HG02870 (cell line): ENCODE results near the gene PLCB1.

Source experiments
- ATAC-seq: cut with Tn5 transposase; IDR thresholded peaks from one replicate; pipeline ENCODE4 v1.9.1; 2021; ENCODE audit warnings: mild to moderate bottlenecking, moderate library complexity; ENCODE audit not compliant: unreplicated experiment

PLCB1 gene

DNA sequence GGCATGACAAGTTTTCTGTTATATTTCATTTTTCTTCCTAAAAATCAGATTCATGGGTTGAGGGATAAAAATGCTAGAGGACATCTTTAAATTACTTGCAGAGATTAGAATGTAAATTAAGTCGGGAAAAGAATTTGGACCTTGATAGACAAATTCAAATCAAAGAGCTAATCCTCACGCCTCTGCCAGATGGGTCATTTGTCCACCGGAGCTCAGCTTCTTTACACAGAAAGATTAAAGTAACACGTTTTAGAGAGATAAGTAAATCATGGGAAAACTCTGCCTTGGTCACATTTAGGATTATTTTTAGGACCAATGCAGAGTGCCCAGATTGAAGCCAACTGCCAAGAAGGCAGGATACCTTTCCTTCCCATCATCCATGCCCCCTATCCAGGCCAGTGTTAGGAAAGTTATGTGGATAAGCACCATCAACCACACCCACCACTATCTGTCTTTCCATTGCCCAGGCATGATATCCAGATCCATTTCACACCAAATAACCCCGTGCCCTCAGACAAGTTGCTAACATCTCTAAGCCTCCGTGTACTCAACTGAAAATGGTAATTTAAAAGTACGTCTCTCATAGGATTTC lies 539.4 kb downstream of the PLCB1 start:
- ATAC-seq, result no peak

DNA sequence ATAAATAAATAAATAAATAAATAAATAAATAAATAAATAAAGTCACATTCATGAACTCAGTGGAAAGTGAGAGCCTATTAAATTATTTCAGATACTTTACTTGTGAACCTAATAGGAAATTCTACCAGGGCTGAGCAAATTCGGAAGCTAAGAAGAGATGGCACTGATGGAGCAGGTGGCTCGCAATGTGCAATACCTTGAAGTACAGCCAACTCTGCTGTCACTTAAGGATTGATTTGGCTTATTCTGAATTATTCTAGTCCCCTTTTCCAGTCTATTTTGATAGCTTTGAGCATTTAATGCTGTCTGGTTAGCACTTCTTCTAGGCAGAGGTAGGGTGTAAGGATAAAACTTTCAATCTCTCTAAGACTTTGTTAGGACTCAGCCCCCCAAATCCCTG lies 541.0 kb downstream of the PLCB1 start:
- no peak for ATAC-seq

GRCh38 chr20:8675896-8676295 lies 543.8 kb downstream of the PLCB1 start:
- ATAC-seq, result no peak

DNA sequence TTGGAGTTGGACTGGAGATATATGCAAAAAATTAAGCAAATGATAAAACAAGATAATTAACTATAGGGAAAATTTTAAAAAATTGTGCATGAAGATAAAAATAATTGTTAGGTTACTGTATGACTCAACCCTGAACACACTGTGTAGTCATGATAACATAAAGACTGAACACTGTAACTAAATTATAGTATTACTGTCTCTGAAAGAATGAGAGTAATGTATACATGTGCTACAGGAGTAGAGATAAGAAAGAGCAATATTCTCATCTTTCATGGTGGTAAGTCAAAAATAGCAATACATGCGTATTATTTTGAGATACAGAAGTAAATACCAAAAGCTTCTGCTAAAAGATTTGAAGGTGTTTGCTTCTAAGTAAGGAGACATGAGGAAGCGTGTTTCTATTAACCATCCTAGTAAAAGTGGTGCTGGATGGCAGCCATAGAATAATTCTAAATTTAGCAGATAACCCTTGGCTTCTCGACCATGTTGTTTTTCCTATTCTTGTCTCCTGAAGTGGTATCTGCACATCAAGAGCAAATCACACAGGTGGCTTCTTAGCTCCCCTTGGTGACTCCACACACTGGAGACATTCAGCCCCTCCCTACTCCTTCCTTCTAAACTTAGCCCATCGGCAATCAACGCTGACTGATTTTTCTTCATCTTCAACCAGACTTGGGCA lies 546.2 kb downstream of the PLCB1 start:
- ATAC-seq, result no peak

- ATAC-seq, result no peak
These were observed 557.3 kb downstream of the PLCB1 start for GRCh38 chr20:8689337-8689736.

DNA sequence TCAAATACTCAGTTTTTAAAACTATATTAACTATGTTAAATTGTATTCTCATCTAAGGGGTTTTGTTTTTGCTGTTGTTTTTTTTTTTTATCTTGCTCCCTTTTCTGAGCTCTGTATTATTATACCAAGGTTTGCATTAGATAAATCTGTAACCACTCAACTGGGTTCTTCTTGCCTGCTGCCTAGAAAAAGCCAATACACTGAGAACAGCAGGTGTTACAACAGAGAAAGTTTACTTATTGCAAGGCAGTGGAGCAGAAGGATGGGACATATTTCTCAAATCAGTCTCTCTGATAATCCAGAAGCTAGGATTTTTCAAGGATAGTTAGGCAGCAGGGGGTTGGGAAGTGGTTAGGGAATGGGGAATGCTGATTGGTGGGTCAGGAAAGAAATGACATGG lies 558.0 kb downstream of the PLCB1 start:
- ATAC-seq, result no peak

- no peak for ATAC-seq
These were observed 561.6 kb downstream of the PLCB1 start for GRCh38 chr20:8693709-8694108.

DNA sequence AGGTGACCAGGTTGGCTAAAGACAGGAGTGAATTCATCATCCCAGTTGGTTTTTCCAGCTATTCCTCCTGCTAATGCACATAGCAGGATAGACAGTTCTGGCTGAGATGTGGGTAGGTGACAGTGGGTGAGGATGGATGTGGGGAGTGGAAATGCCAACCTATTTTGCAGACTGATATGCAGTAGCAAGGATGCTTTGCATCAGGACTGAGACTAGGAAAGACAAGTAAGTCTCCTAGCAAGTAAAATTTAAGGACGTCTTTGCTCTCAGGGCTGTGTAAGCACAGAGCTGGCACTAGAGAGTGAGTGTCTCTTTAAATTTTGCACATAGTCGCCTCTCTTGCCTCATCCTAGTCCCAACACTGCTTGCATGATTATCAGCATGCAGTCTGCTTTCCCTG lies 568.7 kb downstream of the PLCB1 start:
- ATAC-seq, result no peak

- no peak for ATAC-seq
These were observed 575.1 kb downstream of the PLCB1 start for GRCh38 chr20:8706961-8707700.

- ATAC-seq, result no peak
These were observed 577.6 kb downstream of the PLCB1 start for GRCh38 chr20:8709627-8710026.

- no peak for ATAC-seq
These were observed 579.4 kb downstream of the PLCB1 start for GRCh38 chr20:8711501-8711900.

DNA sequence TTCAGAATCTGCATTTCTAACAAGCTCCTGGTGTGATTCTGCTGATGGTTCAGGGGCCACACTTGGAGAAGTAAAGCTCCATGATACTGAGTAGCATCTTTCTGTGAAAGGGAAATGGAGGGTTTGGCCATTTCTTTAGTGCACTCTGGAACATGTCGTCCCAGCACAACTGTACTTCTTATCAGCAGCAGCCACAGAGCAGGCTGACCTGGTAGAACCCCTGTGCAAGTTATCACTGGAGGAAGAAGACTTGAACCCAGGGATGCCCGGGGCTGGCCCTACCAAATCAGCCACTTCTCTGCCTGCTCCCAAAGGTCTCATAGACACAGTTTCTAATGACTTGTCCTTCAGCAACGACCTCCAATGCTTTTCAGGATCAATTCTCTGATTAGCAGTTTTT lies 582.1 kb downstream of the PLCB1 start:
- ATAC-seq, result no peak

- ATAC-seq, result no peak
These were observed 586.2 kb downstream of the PLCB1 start for GRCh38 chr20:8718279-8718678.

- no peak for ATAC-seq
These were observed 588.0 kb downstream of the PLCB1 start for GRCh38 chr20:8720089-8720488.

DNA sequence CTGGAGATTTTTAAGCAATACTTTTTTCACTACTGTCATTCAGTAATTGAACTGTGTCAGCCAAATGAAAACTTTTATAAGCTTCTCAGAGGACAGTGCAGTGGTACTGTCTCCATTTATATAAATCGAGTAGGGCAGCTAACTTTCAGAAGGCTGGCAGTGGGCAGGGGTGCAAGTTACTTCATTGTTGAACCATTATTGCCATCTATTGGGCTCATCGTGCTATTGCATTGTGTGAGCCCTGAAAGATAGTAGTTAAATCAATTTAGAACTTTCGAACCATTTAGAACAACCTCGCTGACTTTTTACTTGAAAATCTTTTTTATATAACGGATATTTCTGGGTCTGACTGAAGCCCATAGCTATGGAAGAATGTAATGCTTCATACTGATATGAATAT lies 589.0 kb downstream of the PLCB1 start:
- no peak for ATAC-seq

DNA sequence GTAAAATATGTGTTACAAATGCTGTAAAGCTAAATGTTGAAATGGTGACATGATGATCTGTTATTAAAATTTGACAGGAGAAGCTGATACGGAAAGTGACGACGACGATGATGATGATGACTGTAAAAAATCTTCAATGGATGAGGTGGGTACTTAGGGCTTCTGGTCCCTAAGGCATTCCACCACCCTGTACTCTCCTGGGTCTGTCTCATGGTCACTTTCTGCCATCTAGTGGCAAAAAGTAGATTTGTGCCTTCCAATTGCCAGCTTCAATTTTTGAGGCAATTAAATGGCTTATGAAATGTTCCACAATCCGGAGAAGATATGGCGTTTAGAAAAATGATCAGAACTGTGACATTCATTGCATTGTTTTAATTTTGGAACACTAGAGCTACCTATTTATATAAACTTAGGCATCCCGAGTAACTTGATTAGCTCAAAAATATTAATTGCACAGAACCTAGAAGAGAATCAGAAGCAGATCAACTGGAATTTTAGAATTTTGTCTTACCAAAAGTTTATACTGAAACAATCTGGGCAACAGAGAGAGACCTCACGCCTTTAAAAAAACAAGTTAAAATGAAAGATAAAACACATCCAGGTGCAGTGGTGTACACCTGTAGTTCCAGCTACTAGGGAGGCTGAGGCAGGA lies 590.3 kb downstream of the PLCB1 start:
- peak; percentile 84 for ATAC-seq

- ATAC-seq, result no peak
These were observed 591.2 kb downstream of the PLCB1 start for GRCh38 chr20:8723296-8723695.

DNA sequence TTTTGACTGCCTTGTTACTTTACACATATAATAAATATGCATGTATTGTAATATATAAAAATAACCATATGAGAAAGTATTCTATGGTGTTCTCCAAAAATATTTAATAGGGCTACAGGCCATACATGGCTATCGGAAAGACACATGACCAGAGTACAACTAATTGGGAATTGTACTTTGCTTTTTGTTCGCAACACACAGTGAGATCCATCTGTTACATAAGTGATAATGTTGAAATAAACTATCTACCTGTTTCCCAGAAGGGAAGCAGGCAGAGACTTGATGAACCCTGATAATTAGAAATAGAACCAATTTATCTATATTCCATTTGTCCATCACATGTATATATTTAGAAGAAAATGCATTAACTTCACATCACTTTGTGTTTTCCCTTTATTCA lies 592.8 kb downstream of the PLCB1 start:
- ATAC-seq, result no peak

DNA sequence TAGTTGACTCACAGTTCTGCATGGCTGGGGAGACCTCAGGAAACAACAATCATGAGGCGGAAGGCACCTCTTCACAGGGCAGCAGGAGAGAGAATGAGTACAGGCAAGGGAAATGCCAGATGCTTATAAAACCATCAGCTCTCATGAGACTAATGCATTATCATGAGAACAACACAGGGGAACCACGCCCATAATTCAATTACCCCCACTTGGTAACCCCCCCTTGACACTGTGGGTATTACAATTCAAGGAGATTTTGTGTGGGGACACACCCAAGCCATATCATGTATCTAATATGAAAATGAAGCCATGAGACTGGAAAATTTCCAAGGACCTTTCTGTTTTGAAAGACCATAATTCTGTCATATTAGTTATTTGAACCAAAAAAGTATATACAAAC lies 594.4 kb downstream of the PLCB1 start:
- ATAC-seq, result no peak

GRCh38 chr20:8735014-8735413 lies 602.9 kb downstream of the PLCB1 start:
- no peak for ATAC-seq

- ATAC-seq, result no peak
These were observed 603.6 kb downstream of the PLCB1 start for GRCh38 chr20:8735674-8736073.

- peak; percentile 88 for ATAC-seq
These were observed 608.2 kb downstream of the PLCB1 start for GRCh38 chr20:8740265-8740664.
